IPS DF 19.7 (cell line): ENCODE measurements around the gene FRMPD4.

Source experiments
- DNase-seq: peaks from one replicate; pipeline ENCODE4 v3.0.0-alpha.2; 2013; ENCODE audit warnings: low read depth, low spot score

Gene FRMPD4

DNA sequence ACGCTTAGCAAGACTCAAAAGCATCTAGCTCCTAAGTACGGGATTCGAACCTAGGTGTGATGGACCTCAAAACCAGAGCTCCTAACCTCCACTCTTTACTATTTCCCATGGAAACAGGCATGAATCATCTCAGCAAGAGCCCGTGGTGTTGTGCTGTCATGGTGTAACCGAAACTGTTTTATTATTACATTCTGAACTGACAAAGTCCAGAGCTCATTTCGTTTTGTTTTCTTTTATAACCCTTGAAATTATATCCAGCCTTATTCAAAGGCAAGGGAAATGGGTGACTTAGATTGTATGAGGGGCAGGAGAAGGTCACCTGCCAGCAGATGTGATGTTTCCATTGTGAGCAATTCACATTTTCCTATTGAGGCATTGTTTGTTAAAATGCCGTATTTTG, 301.1 kb downstream of the FRMPD4 start:
- DNase-seq = no peak

DNA sequence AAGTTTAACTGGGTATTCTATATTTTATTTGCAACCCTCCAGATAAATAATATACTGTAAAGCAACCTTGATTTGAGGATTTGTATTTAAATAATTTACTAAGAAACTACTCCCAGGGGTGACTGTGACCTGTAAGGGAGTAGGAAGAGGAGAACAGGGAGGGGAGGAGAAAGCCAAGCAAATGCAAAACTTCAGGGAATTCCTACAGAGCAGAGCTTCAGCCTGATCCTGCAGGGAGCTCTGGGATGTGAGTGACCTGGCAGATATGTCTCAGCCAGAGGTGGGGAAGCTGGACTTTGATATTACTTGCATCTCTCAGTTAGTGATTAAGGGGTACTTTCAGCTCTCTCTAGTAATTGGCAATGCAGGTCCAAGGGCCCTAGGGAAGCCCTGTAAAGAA, 302.0 kb downstream of the FRMPD4 start:
- no peak for DNase-seq

GRCh38 chrX:12441381-12442128, 303.3 kb downstream of the FRMPD4 start:
- no peak for DNase-seq

DNA sequence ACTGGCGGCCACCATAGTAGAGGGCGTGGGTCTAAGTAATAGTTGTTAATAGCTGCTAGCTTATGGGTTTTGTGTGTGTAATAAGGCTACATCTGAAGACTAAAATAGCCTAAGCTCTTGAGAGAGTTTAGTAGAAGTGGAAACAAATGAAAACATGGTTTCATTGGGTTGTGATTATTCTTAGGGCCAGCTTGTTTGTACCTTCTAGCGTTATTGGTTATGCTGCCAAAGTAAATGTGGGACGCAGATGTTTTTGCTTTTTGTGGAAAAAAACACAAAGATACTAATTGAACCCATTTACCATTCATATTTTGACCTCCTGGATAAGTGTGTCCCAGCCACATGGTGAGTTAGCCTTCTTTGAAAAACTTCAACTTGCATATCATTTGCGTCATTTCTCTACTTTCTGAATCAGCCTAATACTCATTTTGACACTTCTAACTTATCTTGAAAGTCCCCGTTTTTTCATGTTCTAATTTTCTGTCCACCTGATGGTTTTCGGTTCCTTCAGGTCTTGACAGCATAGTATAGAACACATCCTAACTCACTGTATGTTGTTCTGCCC, 305.3 kb downstream of the FRMPD4 start:
- DNase-seq = no peak

DNA sequence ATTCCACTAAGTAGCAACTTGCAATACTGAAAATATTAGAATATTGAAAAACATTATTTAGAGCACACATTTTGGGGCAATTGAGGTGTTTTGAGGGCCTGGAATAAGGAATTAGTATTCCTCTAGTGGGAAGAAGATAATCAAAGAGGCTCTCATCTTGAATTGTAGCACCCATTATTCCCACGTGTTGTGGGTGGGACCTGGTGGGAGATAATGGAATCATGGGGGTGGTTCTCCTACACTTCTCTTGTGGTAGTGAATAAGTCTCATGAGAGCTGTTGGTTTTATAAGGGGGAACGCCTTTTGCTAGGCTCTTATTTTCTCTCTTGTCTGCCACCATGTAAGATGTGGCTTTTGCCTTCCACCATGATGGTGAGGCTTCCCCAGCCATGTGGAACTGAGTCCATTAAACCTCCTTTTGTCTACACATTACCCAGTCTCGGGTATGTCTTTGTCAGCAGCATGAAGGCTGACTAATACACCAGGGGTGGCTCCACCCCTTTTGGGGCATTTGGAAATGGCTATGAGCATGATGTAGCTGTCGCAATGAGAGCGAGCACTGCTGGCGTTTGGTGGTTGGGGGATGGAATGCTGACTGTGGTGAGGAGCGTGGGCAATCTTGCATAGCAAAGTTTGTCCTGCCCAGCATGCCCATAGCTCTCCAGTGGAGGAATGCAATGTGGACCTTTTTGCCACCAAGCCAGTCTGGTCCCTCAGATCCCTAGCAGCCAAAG, 308.2 kb downstream of the FRMPD4 start:
- no peak for DNase-seq

- no peak for DNase-seq
Measured at GRCh38 chrX:12447448-12448064, 309.3 kb downstream of the FRMPD4 start.

DNA sequence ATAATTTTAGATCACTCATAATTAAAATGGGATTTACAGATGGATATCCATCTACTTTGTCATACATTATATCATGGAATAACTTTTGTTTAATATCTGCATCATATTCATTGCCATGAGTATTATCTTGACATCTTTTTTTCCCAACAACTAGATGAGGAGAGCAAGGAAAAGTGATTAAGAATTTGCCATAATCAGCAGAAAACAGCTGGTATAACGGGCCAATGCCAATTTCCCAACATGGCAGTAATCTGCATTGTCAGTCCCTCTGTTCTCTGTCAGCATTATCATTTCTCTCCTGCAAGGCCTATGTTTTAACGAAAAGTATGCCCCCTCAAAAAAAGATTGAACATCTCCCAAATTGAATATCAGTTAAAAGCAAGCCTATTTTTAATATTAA, 314.0 kb downstream of the FRMPD4 start:
- no peak for DNase-seq

DNA sequence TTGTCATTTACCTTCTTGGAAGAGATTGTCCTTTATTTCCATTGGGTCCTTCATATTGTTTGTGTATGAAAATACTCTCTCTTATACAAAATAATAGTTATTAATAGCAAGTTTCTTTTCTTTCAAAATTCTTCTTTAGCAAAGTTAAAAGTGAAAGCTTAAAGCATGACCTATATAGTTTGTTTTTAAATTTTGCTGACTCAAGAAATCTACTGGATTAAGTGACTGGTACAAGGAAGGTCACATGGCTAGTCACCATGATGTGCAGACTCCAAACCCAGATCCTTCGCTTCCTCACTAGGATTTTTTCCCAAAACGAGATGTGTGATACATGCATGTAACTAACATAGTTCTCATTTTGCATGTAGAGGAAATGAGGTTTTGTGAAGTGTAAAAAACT, 322.7 kb downstream of the FRMPD4 start:
- no peak for DNase-seq

DNA sequence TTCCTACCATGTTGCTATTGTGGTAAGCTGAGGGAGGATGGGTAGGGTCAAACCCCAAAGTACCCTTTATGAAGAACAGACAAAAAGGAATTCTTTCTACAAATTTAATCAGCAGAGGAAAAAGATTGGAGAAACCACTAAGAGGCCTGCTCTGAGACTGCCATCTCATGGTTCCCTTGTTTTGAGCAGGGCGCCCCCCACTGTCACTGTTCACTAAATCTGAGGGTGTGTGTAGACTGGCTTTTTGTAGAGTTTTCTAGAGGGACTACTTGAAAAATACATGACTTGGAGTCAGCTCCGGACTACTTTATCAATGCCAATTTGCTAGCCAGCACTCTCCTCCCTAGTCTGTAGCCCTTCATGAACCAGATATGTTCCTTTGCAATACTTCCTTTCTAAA, 324.8 kb downstream of the FRMPD4 start:
- no peak for DNase-seq

DNA sequence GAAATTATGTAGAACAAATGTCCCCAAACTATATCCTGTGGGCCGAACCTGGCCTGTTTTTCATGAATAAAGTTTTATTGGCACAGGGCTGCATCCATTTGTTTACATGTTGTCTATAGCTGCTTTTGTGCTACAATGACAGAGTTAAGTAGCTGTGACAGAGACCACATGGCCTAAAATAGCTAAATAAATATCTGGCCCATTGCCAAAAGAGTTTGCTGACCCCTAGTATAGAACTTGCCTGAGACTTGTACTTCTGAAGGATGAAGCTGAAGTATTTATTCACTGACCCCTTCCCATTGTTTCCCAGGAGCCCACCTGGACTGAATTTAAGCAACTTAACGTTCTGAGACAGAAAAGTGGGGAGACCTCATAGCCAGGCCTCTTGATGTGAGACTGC, 325.6 kb downstream of the FRMPD4 start:
- no peak for DNase-seq

DNA sequence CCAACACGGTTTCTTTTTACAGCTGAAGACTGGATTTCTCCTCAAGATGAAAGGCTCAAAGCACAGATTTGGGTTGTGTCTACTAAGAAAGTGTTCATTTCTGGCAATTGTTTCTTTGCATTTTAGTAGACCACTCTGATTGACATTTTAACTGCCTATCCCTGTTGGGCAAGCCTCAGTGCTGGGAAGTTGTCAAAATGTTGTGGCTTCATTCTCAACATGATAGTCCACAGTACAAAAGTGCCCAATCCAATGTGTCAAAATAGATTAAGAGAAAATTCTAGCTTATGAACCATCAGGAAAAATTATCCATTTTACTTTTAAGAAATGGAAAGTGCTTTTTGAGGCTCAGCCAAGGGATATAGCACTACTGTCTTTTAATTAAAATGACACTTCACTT, 329.0 kb downstream of the FRMPD4 start:
- no peak for DNase-seq

DNA sequence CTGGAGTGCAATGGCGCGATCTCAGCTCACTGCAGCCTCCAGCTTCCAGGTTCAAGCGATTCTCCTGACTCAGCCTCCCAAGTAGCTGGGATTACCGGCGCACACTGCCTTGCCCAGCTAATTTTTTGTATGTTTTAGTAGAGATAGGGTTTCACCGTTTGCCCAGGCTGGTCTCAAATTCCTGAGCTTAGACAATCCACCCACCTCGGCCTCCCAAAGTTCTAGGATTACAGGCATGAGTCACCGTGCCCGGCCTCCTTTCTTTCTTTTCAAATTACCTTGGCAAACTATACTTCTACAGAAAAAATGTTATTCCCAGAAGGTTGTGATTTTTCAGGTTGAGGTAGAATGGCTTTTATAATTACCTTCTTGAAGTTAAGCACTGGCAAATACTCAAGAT, 331.0 kb downstream of the FRMPD4 start:
- DNase-seq = no peak

DNA sequence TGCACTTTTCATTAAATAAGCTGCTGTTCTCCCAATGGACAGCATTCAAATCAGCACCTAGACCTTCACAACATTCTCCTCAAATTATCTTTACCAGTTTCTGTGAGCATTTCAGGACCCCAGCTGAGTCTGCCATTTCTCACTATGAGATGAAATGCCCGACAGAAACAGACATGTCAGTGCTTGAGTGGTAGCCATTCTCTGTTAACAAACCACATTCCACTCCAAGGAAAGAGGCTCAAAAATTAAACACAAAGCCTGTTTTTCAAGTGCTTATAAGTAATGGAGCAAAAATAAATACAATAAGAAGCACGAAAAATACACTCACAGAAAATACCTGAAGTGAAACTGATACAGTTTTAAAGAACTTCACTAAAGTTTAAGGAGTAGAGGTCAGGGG, 332.8 kb downstream of the FRMPD4 start:
- DNase-seq = no peak

- no peak for DNase-seq
Measured at GRCh38 chrX:12480956-12481355, 342.7 kb downstream of the FRMPD4 start.

GRCh38 chrX:12488220-12488619, 349.9 kb downstream of the FRMPD4 start:
- DNase-seq = no peak

DNA sequence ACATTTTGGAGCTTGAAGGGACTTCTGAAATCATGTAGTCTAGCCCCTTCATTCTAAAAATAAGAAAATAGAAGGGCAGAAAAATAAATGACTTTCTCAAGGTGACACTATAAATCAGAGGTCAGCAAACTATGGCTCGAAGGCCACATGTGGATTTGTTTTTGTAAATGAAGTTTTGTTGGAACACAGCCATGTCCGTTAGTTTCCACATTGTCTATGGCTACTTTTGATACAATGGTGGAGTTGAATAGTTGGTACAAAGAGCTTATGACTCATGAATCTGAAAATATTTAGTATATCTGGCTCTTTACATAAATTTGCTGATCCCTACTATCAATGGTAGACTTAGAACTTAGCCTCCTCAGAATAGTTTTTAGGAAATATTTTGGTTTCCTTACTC, 350.5 kb downstream of the FRMPD4 start:
- no peak for DNase-seq

DNA sequence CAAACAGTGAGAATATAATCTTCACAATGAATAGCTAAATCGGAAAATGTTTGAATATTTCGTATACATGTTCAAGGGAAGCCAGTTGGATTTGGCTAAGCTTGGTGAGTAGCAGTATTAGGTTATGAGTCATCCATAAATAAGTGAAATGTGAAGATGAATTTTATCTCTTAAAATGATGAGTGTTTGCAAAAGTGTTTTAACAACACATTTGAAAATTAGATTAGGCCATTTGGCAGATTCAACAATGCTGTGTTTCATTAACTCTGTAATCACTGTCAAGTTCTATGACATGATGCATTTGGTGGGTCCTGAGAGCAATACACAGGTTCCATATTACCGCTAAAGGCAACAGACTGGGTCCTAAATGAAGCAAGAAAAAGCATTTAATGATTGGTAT, 351.1 kb downstream of the FRMPD4 start:
- no peak for DNase-seq

- DNase-seq = no peak
Measured at GRCh38 chrX:12494400-12495138, 356.3 kb downstream of the FRMPD4 start.

- DNase-seq = no peak
Measured at GRCh38 chrX:12496343-12496742, 358.1 kb downstream of the FRMPD4 start.

- DNase-seq = no peak
Measured at GRCh38 chrX:12497832-12498591, 359.7 kb downstream of the FRMPD4 start.

DNA sequence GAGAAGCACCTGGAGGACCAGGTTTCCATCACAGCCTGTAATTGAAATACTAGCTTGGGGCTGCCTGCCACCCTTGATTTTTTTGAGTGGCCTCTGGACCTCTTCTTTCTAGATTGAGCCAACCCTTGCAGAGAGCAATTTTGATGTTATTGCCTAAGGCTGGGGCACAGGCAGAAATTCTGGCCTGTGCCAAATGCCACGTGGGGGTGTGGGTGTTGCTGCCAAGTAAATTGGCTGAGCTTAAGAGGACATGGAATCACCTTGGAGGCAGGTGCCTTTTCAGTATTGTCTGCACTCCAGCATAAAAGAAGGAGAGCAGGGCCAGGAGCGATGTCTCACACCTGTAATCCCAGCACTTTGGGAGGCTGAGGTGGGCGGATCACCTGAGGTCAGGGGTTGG, 366.9 kb downstream of the FRMPD4 start:
- no peak for DNase-seq
